HCT116 (cell line): ENCODE data around the gene FGF21. TPM values are rescaled to one million over a fixed set of nuclear protein-coding genes. Genes with fewer than 3 reads are reported as not detected.

Experiments used
- ATAC-seq: fragments of 200-7000 bp; cut with Tn5 transposase; 2 replicates; pipeline ENCODE4 v1.9.1; 2020; ENCODE audit warnings: mild to moderate bottlenecking, moderate library complexity
- BruUV-seq: library from RNA; stranded (reverse); fragments of 400-500 nt; replicated peaks from 2 replicates; lab custom pipeline; 2021; lab: Mats Ljungman, UMichigan
- CTCF ChIA-PET: fragments of 300-600 bp; sonication (Branson Sonifier 250); formaldehyde crosslinking; loops from one replicate; lab custom pipeline; 2021; ENCODE audit warnings: antibody characterized with exemption; lab: Charles Lee
- POLR2A ChIA-PET: fragments of 300-600, 350-600 bp; sonication (Branson Sonifier 250); formaldehyde crosslinking; loops from one replicate; lab custom pipeline; 2021; ENCODE audit warnings: antibody characterized with exemption; lab: Charles Lee
- RAD21 ChIA-PET, 2 experiments: fragments of 300-600 bp; sonication (Branson Sonifier 250); formaldehyde crosslinking; loops; one replicate each; lab custom pipeline; 2023; ENCODE audit warnings: low total read pairs in 2 of 2; ENCODE audit not compliant: uncharacterized antibody in 2 of 2, unreplicated experiment in 2 of 2, low non-redundant PET in 1 of 2; lab: Charles Lee
- DNase-seq: peaks from one replicate; pipeline ENCODE4 v3.0.0-alpha.2; 2010; ENCODE audit warnings: low read depth, low spot score
- H2AFZ ChIP-seq: fragments of 200-600 bp; shearing (Covaris generic), sonication (generic); 2 replicates; pipeline ENCODE4 v1.6.1; 2017; ENCODE audit warnings: low read depth, mixed run types, mixed read lengths, antibody characterized with exemption, low read length; ENCODE audit not compliant: poor library complexity, severe bottlenecking
- H3K27ac ChIP-seq: 2 replicates; pipeline ENCODE4 v1.5.1; 2012; ENCODE audit warnings: low read depth, low read length
- H3K27me3 ChIP-seq: fragments of 200-600 bp; sonication (generic); 2 replicates; pipeline ENCODE4 v1.6.1; 2016; ENCODE audit warnings: mixed run types, low read length, mixed read lengths; ENCODE audit not compliant: insufficient read depth
- H3K36me3 ChIP-seq, 2 experiments: fragments of 200-500 bp in 1 of 2; fragments of 200-600 bp in 1 of 2; sonication (Bioruptor generic) in 1 of 2; sonication (generic) in 1 of 2; 2 replicates each; pipeline versions ENCODE4 v1.5.1 to v1.6.1; 2014 to 2016; ENCODE audit warnings: low read length in 2 of 2, inconsistent platforms in 1 of 2, mixed read lengths in 1 of 2, mixed run types in 1 of 2; ENCODE audit not compliant: insufficient read depth in 2 of 2, control insufficient read depth in 1 of 2
- H3K4me1 ChIP-seq, 2 experiments: fragments of 200-600 bp in 1 of 2; sonication (generic) in 1 of 2; 2 replicates each; pipeline versions ENCODE4 v1.5.1 to v1.6.1; 2012 to 2017; ENCODE audit warnings: low read length in 2 of 2, inconsistent platforms in 1 of 2, mild to moderate bottlenecking in 1 of 2, mixed read lengths in 1 of 2, mixed run types in 1 of 2, moderate library complexity in 1 of 2; ENCODE audit not compliant: insufficient read depth in 2 of 2, control insufficient read depth in 1 of 2
- H3K4me2 ChIP-seq: fragments of 200-600 bp; sonication (generic); 2 replicates; pipeline ENCODE4 v1.6.1; 2017; ENCODE audit warnings: mixed run types, low read length, mixed read lengths
- H3K4me3 ChIP-seq, 2 experiments: fragments of 200-600 bp in 1 of 2; sonication (generic) in 1 of 2; replicated peaks in 1 of 2; 2 replicates each; pipeline ENCODE4 v1.5.1; 2011 to 2016; ENCODE audit warnings: low read length in 2 of 2, control low read depth in 1 of 2, low read depth in 1 of 2, mild to moderate bottlenecking in 1 of 2, mixed read lengths in 1 of 2, mixed run types in 1 of 2
- H3K79me2 ChIP-seq: fragments of 200-600 bp; sonication (generic); 2 replicates; pipeline ENCODE4 v1.6.1; 2017; ENCODE audit warnings: mild to moderate bottlenecking, mixed run types, low read length, moderate library complexity, mixed read lengths; ENCODE audit not compliant: insufficient read depth
- H3K9ac ChIP-seq: fragments of 200-600 bp; sonication (generic); 2 replicates; pipeline ENCODE4 v1.6.1; 2016; ENCODE audit warnings: low read length, mixed read lengths
- H3K9me2 ChIP-seq: fragments of 200-600 bp; sonication (generic), shearing (Covaris generic); 2 replicates; pipeline ENCODE4 v1.6.1; 2017; ENCODE audit warnings: mixed run types, mild to moderate bottlenecking, moderate library complexity; ENCODE audit not compliant: insufficient read depth
- H3K9me3 ChIP-seq, 2 experiments: fragments of 200-500 bp in 1 of 2; fragments of 200-600 bp in 1 of 2; sonication (Bioruptor generic) in 1 of 2; sonication (generic) in 1 of 2; 2 replicates each; pipeline ENCODE4 v1.6.1; 2014 to 2017; ENCODE audit warnings: low read length in 2 of 2, mixed read lengths in 2 of 2, inconsistent platforms in 1 of 2, low read depth in 1 of 2, mild to moderate bottlenecking in 1 of 2, mixed run types in 1 of 2, moderate library complexity in 1 of 2; ENCODE audit not compliant: control insufficient read depth in 1 of 2, insufficient read depth in 1 of 2
- H4K20me1 ChIP-seq: fragments of 200-600 bp; sonication (generic), shearing (Covaris generic); 2 replicates; pipeline ENCODE4 v1.6.1; 2017; ENCODE audit warnings: mixed run types, mild to moderate bottlenecking, moderate library complexity; ENCODE audit not compliant: insufficient read depth
- CBX3 ChIP-seq: IDR thresholded peaks from 2 replicates; pipeline ENCODE4 v1.6.1; 2012; ENCODE audit warnings: low read depth
- EGR1 ChIP-seq: IDR thresholded peaks from 2 replicates; pipeline ENCODE4 v1.6.1; 2012; ENCODE audit warnings: low read depth
- EZH2 ChIP-seq: fragments of 200-600 bp; sonication (generic); IDR thresholded peaks from 2 replicates; pipeline ENCODE4 v1.6.1; 2017; ENCODE audit warnings: antibody characterized with exemption, mixed run types
- EZH2phosphoT487 ChIP-seq: fragments of 200-600 bp; IDR thresholded peaks from 2 replicates; pipeline ENCODE4 v1.6.1; 2018; ENCODE audit warnings: antibody characterized with exemption, borderline replicate concordance
- FOSL1 ChIP-seq: IDR thresholded peaks from 2 replicates; pipeline ENCODE4 v1.6.1; 2012; ENCODE audit warnings: low read depth
- JUND ChIP-seq: IDR thresholded peaks from 2 replicates; pipeline ENCODE4 v1.6.1; 2012
- POLR2A ChIP-seq: IDR thresholded peaks from 2 replicates; pipeline ENCODE4 v1.7.0; 2011; ENCODE audit warnings: borderline replicate concordance; ENCODE audit not compliant: insufficient read depth, insufficient read length; ENCODE audit errors: extremely low read depth
- POLR2AphosphoS5 ChIP-seq: IDR thresholded peaks from 2 replicates; pipeline ENCODE4 v1.6.1; 2011; ENCODE audit warnings: mild to moderate bottlenecking, low read depth, low read length, moderate library complexity
- SIN3A ChIP-seq: IDR thresholded peaks from 2 replicates; pipeline ENCODE4 v1.6.1; 2012; ENCODE audit warnings: low read depth
- SP1 ChIP-seq: IDR thresholded peaks from 2 replicates; pipeline ENCODE4 v1.6.1; 2012; ENCODE audit warnings: low read depth
- TCF7L2 ChIP-seq: IDR thresholded peaks from 2 replicates; pipeline ENCODE4 v1.7.0; 2011; ENCODE audit warnings: borderline replicate concordance, inconsistent platforms; ENCODE audit not compliant: insufficient read depth, insufficient read length; ENCODE audit errors: extremely low read depth
- YY1 ChIP-seq: IDR thresholded peaks from 2 replicates; pipeline ENCODE4 v1.6.1; 2011; ENCODE audit warnings: low read length, low read depth, moderate library complexity, mild to moderate bottlenecking; ENCODE audit not compliant: insufficient replicate concordance; ENCODE audit errors: extremely low read depth
- ZFX ChIP-seq: fragments of 450-650 bp; IDR thresholded peaks from 2 replicates; pipeline ENCODE4 v1.6.1; 2017
- intact Hi-C: fragments of 100-400 bp; cut with micrococcal nuclease; formaldehyde crosslinking; loops from 2 replicates; pipeline ENCODE4 v1.10.0; 2022
- total RNA-seq: library from RNA; stranded (reverse); gene quantifications from one replicate; pipeline ENCODE4 v1.2.1, GENCODE V29; 2021; ENCODE audit not compliant: unreplicated experiment
- TF ChIP-seq, protein P1 (sequence below): IDR thresholded peaks from 2 replicates; pipeline ENCODE4 v1.6.1; 2012
- TF ChIP-seq, protein P2 (sequence below): IDR thresholded peaks from 2 replicates; pipeline ENCODE4 v1.6.1; 2012

FGF21 gene
- total RNA-seq, 1 experiment from 2014 or later: 0.81 TPM

DNA sequence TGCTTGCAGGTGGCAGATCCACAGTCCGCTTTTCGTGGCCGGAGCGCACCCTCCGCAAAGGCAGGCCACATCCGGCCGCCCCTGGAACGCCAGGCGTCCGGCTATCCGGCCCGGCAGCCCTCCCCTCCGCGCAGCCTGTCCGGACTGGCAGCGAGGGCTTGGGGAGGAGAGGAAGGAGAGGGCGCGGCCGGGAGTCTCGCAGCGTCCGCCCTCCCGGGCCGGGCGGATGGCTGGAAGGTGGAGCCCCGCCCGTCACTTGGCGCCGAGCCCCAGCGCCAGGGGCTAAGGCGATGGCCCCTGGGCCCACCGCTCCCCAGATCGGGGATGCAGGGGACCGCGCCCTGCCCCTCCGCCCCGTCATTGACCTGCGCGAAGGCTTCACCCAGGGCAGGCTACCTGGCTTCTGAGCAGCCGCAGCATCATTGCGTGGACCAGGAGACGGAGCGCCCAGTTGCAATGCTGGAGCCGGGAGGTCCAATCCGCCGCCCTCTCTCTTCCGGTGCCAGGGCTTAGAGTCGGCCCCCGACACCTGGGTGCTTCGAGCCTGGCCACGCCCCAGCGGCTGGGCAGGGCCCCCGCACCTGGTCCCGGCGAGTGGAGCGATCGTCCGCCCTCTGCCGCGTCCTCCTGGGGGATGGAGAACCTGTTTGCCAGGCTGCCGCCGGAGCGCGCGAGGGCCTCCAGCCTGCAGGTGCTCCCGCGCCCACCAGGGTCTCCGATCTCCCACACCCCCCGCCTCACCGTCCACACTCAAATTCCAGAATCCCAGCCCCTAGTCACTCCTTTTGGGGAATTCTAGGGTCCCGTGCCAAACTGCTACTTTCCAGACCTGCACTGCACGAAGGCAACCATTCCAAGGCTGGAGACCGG is 2.6 kb upstream of the FGF21 start, which contains the start of gene FUT1:
FUT1 (minus strand) TSS at position 146 of the 870 bp plus-strand sequence. CDS start 1,360 bp downstream, outside the sequence.
- no peaks in the 10 kb centered on the region for H3K9me2 ChIP-seq
- H4K20me1 ChIP-seq: no peaks in the 10 kb centered on the region
- TF ChIP-seq, protein P1, sequence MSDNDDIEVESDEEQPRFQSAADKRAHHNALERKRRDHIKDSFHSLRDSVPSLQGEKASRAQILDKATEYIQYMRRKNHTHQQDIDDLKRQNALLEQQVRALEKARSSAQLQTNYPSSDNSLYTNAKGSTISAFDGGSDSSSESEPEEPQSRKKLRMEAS: peak; percentile 84
- no peak for TF ChIP-seq EZH2phosphoT487
- TF ChIP-seq SIN3A: peak; percentile 87
- TF ChIP-seq POLR2A: peak; percentile 13
- TF ChIP-seq YY1: peak; percentile 75
- TF ChIP-seq SP1: peak; percentile 97
- TF ChIP-seq ZFX: peak; percentile 50; the same call in 1 of the 2 replicates
- peak; percentile 78; the same call in 1 of the 2 replicates for TF ChIP-seq CBX3
- TF ChIP-seq, protein P2, sequence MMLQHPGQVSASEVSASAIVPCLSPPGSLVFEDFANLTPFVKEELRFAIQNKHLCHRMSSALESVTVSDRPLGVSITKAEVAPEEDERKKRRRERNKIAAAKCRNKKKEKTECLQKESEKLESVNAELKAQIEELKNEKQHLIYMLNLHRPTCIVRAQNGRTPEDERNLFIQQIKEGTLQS: no peak
- TF ChIP-seq TCF7L2: peak; percentile 60
- TF ChIP-seq EGR1: no peak; the same call in 1 of the 2 replicates
- peak; percentile 83 for TF ChIP-seq JUND
- TF ChIP-seq EZH2: no peak
- no peak for TF ChIP-seq FOSL1
- TF ChIP-seq POLR2AphosphoS5: peak; percentile 77
- DNase-seq: peak; percentile 89
- H3K27me3 ChIP-seq: no peaks in the 10 kb centered on the region
- POLR2A ChIA-PET: interaction anchor here (0.6 to 1.5 kb wide), 2 partner anchors 14 to 19 kb away, joined by 4 read pairs; no protein-coding TSS in a partner anchor
- ATAC-seq: peak; percentile 87
- intact Hi-C loops: no loop called here
- RAD21 ChIA-PET: no interaction called here
- H2AFZ ChIP-seq: no peak within 1 kb of the TSS
- peak within 1 kb of the TSS; percentile 84 for H3K27ac ChIP-seq
- no TSS peak for BruUV-seq
- CTCF ChIA-PET: no interaction called here
- peak within 1 kb of the TSS; percentile 78 to 95 for H3K4me3 ChIP-seq
- H3K79me2 ChIP-seq: peaks cover 38% of the 10 kb centered on the region
- H3K9me3 ChIP-seq: no peaks in the 10 kb centered on the region
- peaks cover 14 to 27% of the 10 kb centered on the region in 2 experiments; a peak in 3 of 4 replicates for H3K36me3 ChIP-seq
- peaks cover 25 to 35% of the 10 kb centered on the region in 2 experiments for H3K4me1 ChIP-seq
- peak within 1 kb of the TSS; percentile 85 for H3K9ac ChIP-seq
- H3K4me2 ChIP-seq: peak within 1 kb of the TSS; percentile 88
